Embryonic facial prominence (tissue), 1 donor: ENCODE measurements around the gene CRYZL1.

Experiments used
- DNase-seq: peaks from one replicate; pipeline ENCODE4 v3.0.0-alpha.2; 2016; ENCODE audit errors: extremely low spot score

The CRYZL1 gene

GRCh38 chr21:33560965-33561364 lies 80.6 kb downstream of the CRYZL1 start:
- DNase-seq = no peak

GRCh38 chr21:33559813-33560212 lies 81.7 kb downstream of the CRYZL1 start:
- no peak for DNase-seq

- DNase-seq = no peak
Measured at GRCh38 chr21:33558777-33559421, 82.6 kb downstream of the CRYZL1 start.

GRCh38 chr21:33557447-33557846 lies 84.1 kb downstream of the CRYZL1 start:
- no peak for DNase-seq

GRCh38 chr21:33554982-33555344 lies 86.6 kb downstream of the CRYZL1 start:
- no peak for DNase-seq

- no peak for DNase-seq
Measured at GRCh38 chr21:33554236-33554981, 87.1 kb downstream of the CRYZL1 start.

GRCh38 chr21:33552999-33553598 lies 88.4 kb downstream of the CRYZL1 start:
- no peak for DNase-seq

GRCh38 chr21:33552093-33552998 lies 89.2 kb downstream of the CRYZL1 start:
- no peak for DNase-seq

- DNase-seq = no peak
Measured at GRCh38 chr21:33551664-33552063, 89.9 kb downstream of the CRYZL1 start.

- DNase-seq = no peak
Measured at GRCh38 chr21:33550772-33551660, 90.5 kb downstream of the CRYZL1 start.

GRCh38 chr21:33549848-33550771 lies 91.4 kb downstream of the CRYZL1 start:
- DNase-seq = no peak

- no peak for DNase-seq
Measured at GRCh38 chr21:33546086-33546485, 95.5 kb downstream of the CRYZL1 start.

GRCh38 chr21:33544451-33545195 lies 96.9 kb downstream of the CRYZL1 start:
- DNase-seq = no peak

GRCh38 chr21:33543505-33544129 lies 97.9 kb downstream of the CRYZL1 start:
- DNase-seq = no peak

GRCh38 chr21:33542640-33543504 lies 98.7 kb downstream of the CRYZL1 start, which contains the start of gene SON:
SON (plus strand) TSS chr21:33543038; CDS start chr21:33543093, 55 bp downstream.
- DNase-seq = peak; percentile 97

- peak; percentile 63 for DNase-seq
Measured at GRCh38 chr21:33541756-33542639, 99.5 kb downstream of the CRYZL1 start, which contains the start of gene GART. GART (minus strand) TSS chr21:33542117; CDS start chr21:33539315, 2,802 bp downstream.
